ENCODE data around the gene LILRA1.
"Not testable (repeated sequence)": the region's sequence is repeated elsewhere in the genome, so short reads cannot be mapped to it uniquely, and the experiment has no call there.

LILRA1 gene

DNA sequence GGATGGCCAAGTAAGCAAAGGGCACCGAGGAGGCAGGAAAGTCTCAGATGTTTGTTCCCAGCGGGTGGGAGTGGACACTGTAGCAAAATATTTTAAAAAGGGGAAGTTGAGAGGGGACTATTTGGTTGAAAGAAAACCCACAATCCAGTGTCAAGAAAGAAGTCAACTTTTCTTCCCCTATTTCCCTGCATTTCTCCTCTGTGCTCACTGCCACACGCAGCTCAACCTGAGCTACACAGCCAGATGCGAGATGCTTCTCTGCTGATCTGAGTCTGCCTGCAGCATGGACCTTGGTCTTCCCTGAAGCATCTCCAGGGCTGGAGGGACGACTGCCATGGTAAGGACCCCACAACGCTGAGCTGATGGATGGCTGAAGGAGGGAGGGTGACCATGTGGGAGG lies at the start of gene LILRA1:
TSS of gene LILRA1 (plus strand) at position 188 of the 400 bp plus-strand sequence. CDS start 613 bp downstream, outside the sequence.
- DNase-seq = not testable (repeated sequence)

DNA sequence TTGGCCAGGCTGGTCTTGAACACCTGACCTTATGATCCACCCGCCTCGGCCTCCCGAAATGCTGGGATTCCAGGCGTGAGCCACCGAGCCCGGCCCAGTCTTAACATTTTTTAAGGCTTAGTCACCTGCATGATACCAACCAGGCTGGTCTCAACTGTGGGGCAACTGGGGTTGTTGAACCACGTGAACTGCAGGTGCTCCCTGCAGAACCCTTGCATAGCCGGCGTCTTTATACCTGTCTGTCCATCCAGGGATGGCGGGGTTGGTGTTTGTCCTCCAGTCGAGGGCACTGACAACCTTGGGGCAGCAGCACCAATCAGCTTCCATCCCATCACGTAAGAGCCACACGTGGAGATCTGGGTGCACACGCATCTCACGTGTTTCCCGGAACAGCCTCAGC lies 44.6 kb upstream of the LILRA1 start:
- no peak for DNase-seq

DNA sequence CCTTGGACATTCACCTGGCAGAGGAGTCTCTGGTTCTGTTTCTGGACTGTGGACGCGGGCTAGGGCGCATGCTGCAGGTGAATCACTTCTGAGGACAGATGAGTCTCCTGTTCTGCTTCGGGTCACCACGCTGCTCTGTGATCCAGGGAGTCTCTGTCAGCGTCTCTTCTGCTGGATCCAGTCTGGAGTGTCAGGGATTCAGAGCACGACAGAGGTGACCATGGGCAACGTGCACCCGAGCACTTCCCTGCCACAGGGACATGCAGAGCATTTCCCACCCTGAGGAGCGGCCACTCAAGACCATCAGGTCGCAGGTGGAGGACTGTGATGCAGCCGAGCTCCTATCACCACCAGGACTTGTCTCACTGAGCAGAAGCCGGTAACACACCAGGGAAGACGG lies 44.2 kb upstream of the LILRA1 start:
- no peak for DNase-seq

DNA sequence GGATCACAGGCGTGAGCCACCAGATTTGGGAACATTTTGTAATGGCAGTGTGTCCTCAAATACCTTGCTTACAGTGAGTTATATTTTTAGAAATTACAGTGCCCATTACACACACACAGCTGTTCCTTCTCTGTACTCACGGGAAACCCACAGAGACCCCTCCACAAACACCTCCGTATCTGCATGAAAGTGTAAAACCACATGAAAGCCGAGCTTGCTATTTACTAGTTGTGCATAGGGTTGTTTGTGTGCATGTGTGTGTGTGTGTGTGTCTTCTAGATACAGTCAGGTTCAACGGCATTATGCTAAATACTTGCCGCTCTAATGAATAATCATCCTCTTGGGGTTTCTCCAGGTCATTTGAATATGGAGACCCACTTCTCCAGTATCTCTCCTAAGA lies 42.1 kb upstream of the LILRA1 start:
- DNase-seq = no peak

DNA sequence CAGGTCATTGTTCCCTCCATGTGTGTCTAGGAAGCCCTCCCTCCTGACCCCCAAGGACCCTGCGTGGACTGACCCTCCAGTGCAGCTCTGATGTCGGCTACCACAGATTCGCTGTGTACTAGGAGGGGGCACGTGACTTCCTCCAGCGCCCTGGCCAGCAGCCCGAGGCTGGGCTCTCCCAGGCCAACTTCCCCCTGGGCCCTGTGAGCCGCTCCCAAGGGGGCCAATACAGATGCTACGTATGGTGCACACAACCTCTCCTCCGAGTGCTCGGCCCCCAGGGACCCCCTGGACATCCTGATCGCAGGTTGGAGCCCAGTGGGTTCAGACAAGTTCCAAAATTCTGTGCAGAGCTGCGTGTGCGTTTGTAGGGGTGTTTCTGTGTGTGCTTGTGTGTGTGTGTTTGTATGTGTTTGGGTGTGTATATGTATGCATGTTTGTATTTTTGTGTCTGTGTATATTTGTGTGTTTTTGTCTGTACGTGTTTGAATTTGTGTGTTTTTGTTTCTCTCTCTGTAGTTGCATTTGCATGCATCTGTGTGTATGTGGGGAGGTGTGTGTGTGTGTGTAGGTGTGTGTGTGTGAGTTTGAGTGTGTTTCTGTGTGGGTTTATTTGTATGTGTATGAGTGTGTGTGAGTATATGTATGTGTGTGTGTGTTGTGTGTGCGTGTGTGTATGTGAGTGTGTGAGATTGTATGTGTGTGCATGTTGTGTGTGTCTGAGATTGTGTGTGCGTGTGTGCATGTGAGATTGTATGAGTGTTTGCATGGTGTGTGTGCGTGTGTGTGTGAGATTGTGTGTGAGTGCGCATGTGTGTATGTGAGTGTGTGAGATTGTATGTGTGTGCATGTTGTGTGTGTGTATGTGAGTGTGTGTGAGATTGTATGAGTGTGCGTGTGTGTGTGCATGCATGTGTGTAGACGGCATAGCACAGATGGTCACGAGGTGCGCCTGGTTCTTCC lies 41.2 kb upstream of the LILRA1 start:
- no peak for DNase-seq

DNA sequence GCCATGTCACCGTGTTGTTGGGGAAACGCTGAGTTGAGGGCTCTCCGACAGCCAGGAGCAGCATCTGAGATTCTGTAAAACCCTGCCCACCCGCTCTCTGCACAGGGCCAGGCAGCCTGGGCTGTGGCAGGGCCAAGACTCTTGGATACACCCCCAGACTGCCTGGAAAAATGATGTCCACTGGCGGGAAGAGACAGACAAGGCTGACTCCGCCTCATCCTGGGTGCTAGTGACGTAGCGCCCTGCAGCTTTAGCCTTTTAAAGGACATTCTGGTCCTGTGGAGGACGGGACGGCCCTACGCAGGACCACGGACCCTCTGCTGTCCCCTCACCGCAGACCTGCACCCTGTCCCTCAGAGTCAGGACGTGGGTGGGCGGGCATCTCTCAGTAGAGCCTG lies 40.5 kb upstream of the LILRA1 start:
- no peak for DNase-seq

DNA sequence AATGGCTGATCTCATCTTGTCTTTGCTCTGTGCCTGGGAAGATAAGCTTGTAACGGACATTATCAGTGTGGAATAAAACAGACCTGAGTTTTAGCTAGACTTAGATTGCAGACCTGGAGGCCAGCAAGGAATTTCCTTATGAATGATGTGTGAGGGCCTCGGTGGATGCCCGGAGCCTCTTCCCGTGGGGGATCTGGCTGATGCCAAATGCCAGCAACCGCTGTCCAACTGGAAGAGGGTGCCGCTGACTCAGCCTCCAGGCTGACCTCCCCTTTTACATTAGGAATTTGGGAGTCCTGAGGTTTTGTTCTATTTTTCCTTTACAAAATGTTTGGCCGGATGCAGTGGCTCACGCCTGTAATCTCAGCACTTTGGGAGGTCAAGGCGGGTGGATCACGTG lies 39.4 kb upstream of the LILRA1 start:
- DNase-seq = no peak

DNA sequence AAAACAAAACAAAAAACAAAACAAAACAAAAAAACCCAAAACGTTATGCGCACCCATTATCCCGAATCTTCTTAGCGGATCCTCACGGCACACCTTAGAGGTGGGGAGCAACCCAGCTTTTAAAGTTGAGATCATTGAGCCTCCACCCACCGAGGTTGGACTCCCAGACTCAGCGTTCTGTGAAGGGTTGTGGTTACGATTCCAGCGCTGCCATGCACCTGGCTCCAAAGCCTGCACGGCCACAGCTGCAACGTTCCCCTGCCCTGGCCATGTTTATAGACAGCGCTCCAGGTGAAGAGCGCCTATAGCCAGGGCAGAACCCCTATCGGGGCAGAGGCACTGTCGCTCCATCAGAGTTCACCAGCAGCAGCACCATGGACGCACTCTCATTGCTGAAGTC lies 38.5 kb upstream of the LILRA1 start:
- DNase-seq = no peak

DNA sequence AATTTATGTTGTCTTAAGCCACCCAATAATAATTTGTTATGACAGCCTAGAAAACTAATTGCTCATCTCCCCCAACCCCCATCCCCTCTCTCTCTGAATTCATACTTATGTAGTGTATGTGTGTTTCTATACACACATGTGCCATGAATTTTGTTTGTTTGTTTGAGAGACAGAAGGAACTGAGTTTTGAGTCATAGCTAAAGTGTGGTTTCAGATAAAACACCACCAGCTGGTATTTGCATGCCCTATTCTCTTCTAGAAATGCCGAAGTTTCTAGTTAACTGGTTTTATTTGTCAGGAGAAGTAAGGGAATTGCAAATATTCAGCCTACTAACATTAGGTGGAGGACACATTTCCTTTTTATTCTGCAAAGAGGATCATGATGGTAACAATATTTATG lies 37.2 kb upstream of the LILRA1 start:
- DNase-seq = no peak

DNA sequence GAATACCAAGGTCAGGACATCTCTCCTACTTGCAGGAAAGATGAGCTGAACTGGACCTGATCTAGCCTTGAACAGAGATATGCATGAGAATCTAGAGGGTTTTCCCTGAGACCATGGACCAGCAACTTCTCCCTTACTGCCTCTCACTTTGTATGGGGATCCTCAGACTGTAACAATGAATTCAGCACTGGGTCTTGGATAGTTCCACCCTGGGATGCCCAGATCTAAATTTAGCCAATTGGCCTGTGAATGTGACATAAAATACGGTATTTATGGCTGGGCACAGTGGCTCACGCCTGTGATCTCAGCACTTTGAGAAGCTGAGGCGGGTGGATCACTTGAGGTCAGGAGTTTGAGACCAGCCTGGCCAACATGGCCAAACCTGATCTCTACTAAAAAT lies 35.1 kb upstream of the LILRA1 start:
- no peak for DNase-seq

DNA sequence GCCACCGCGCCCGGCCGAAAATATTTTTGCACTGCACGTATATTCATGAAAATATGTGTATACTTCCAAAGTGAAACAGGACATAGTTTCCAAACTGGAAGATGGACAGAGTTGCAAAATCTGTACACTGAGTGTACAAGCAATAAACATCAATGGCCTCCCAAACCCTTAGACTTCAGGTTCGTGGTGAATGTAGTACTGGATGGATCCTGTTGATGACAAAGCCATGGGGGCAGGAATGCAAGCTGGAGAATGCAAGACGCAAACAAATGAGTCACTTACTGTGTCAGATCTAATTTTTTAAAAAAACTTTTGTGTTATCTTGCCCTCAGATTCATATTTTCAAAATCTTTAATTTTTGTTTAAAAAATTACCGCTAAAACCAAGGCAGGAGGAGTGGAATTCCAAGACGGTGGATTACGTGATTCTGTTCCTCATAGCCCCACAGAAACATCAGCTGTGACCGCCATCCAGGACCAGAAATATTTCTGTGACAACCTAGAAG lies 32.5 kb upstream of the LILRA1 start:
- DNase-seq = no peak

DNA sequence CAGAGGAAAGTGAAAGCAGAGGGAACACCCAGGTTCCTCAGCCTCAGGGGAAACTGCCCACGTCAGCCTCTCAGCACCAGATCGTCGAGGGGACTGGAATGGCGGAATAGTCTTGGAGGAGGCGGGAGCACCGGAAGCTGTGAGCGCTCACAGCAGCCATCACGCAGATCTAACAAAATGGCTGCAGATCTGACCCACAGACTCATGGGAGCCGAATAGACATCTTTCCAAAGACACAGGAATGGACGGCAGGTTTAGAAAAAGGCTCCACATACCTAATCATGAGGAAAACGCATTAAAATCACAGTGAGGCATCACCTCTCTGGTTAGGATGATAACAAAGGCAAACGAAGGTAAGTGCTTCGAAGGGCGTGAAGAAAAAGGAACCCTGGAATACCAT lies 31.6 kb upstream of the LILRA1 start:
- no peak for DNase-seq

DNA sequence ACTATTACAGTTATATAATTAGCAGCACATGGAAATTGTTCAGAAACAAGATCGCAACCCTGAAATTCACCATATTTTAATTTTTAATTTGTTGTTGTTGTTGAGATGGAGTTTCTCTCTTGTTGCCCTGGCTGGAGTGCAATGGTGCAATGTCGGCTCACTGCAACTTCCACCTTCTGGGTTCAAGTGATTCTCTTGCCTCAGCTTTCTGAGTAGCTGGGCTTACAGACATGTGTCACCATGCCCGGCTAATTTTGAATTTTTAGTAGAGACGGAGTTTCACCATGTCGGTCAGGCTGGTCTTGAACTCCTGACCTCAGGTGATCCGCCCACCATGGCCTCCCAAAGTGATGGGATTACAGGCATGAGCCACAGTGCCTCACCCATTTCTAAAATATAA lies 30.2 kb upstream of the LILRA1 start:
- not testable (repeated sequence) for DNase-seq

DNA sequence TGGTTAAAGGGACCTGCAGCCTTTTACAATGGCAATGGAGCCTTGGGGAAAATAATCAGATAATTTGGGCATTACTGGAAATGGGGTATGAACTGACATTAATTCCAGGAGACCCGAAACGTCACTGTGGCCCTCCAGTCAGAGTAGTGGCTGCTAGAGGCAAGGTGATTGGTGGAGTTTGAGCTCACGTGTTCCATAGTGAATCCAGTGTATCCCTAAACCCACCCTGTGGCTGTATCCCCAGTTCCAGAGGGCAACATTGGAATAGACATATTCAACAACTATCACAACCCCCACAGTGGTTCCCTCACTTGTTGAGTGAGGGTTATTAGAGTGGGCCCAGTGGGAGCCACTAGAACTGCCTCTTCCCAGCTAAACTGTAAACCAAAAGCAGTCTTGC lies 23.1 kb upstream of the LILRA1 start:
- no peak for DNase-seq

DNA sequence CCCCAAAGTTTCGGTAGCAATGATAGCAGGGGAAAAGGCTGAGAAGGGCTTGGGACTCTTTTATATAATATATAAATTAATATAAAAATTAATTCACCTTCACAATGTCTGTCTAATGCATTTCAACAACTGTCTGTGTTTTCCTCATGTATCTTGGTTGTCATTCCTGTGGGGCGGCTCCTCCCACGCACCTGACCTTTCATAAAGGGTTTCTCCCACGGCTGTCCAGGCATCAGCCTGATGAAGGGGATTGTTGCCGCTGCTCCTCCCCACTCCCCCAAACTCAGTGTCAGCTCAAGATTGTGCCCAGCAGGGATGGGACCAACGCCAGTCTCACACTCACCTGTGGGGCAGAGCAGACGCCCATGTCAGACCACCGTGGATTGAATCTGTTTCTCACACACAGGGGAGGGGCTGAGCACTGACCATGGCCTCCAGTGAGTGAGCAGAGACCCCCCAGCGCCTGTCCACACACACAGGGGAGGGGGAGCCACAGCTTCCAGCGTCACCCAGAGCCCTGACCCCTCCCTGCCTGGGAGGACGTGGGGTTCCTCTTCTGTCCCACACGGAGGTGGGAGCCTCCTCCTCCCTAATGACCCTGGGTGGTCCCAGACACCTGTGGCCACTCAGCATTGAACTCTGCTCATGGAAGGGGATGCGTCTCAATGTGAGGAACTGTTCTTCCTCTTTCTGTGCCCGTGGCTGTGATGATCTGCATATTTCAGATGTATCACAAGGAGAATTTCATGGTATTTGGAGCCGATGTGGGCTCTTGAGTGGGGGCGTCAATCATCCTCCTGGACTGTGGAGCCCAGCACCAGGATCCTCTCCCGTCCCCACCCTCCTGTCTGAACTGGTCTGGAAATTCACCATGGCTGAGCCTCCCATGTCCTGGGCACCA lies 21.5 kb upstream of the LILRA1 start:
- DNase-seq = not testable (repeated sequence)

DNA sequence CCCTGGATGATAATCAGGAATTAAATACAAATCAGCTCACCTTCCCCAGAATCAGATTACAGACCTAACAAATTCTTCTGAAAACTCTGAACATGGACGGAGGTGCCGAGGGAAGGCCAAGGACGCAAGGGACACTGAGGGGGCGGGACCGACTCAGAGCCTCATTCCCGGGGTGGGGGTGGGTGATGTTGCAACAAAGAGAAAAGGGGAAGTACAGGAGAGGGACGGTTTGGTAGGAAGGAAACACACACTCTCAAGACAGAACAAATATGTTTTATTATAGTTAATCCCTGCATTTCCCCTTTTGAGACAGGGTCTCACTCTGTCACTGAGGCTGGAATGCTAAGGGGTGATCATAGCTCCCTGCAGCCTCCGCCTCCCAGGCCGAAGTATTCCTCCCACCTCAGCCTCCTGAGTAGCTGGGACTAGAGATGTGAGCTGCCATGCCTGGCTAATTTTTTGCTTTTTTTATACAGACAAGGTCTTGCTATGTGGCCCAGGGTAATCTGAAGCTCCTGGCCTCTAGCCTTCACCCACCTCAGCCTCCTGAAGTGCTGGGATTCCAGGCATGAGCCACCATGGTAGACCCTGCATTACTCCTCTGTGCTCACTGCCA lies 20.6 kb upstream of the LILRA1 start:
- DNase-seq = no peak

DNA sequence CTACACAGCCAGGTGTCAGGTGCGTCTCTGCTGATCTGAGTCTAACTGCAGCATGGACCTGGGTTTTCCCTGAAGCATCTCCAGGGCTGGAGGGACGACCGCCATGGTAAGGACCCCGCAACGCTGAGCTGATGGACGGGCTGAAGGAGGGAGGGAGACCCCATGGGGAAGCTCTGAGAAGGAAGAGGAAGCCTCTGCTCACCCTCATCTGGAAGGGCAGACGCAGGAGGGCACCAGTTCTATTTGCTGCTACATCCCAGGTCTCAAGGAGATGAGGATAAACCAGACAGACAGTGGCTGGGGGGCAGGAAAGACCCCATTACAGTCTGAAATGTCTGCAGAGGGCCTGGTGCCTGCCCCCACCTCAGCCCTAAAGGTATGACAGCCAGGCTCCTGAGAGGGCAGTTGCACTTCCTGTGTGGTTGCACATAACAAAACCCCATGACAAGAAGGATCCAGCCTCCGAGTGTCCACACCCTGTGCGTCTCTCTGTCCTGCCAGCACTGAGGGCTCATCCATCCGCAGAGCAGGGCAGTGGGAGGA lies 20.0 kb upstream of the LILRA1 start, which contains the start of gene LILRA2:
TSS of gene LILRA2 (plus strand) at position 461 of the 543 bp plus-strand sequence. CDS start 89 bp downstream, outside the sequence.
- DNase-seq = no peak

DNA sequence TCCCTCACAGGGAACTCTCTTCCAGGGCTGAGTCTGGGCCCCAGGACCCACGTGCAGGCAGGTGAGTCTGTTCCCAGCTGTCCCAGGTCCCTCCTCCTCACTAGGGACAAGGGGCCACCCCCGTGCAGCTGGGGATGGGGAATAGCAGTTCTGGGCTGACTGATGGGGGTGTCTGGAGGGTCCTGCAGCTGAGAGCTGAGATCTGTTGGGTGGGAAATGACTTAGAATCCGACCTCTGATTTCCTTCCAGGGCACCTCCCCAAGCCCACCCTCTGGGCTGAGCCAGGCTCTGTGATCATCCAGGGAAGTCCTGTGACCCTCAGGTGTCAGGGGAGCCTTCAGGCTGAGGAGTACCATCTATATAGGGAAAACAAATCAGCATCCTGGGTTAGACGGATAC lies 19.4 kb upstream of the LILRA1 start:
- DNase-seq = no peak

DNA sequence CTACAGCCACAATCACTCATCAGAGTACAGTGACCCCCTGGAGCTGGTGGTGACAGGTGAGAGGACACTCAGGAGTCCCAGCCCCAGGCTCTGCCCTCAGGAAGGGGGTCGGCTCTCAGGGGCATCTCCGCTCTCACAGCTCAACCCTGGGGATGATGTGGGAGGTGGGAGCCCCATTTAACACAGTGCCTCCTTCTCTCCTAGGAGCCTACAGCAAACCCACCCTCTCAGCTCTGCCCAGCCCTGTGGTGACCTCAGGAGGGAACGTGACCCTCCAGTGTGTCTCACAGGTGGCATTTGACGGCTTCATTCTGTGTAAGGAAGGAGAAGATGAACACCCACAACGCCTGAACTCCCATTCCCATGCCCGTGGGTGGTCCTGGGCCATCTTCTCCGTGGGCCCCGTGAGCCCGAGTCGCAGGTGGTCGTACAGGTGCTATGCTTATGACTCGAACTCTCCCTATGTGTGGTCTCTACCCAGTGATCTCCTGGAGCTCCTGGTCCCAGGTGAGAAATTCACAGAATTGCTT lies 18.8 kb upstream of the LILRA1 start:
- DNase-seq = no peak

DNA sequence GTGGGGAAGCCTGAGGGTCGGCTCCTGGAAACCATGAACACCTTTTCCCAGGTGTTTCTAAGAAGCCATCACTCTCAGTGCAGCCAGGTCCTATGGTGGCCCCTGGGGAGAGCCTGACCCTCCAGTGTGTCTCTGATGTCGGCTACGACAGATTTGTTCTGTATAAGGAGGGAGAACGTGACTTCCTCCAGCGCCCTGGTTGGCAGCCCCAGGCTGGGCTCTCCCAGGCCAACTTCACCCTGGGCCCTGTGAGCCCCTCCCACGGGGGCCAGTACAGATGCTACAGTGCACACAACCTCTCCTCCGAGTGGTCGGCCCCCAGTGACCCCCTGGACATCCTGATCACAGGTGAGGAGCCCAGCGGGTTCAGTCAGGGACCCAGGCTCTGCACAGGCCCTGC lies 18.2 kb upstream of the LILRA1 start:
- not testable (repeated sequence) for DNase-seq

DNA sequence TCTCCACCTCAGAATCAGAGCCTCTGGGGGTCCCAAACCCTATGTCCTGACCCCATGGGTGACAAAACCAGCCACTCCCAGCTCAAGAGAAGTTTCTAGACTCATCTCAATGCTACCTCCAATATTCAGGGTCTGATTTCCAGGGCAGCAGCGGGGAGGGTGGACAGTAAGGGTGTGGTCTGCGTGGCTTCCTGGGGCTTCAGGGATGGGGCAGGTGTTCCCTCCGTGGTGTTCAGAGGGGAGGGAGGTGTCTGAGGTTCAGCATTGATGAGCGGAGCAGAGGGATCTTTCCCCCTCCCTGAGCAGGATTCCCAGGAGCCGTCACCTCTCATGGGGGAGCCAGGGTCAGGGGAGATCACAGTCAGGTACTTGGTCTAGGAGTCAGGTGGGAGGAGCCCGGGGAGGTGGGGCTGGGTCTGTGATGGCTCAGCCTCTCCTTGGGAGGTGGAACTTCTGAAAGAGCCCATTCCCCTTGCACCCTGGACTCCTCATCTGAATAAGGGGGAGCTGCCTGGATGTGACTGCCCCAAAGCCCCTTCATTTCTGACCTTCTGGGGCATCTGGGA lies 16.9 kb upstream of the LILRA1 start:
- DNase-seq = no peak

DNA sequence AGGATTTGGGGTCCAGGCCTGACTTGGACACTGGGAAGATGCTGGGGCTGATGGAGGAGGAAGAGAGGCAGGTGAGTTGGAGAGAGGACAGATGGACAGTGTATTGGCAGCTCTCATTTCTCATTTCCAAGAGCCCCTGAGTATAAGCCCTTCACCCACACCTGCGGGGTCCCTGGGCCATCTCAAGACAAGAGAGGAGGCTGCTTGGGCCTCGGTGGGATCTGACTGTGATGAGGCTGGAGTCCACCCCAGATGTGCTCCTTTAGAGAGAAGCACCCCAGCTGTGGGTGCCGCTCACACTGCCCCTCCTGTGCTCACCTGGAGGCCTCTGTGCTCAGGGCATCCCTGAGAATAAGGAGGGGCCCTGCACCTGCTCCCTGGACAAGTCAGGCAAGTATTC lies 16.1 kb upstream of the LILRA1 start:
- DNase-seq = no peak
